ENCODE data around the gene DCUN1D3. TPM values are rescaled to one million over a fixed set of nuclear protein-coding genes. Genes with fewer than 3 reads are reported as not detected.
A peak's percentile ranks its signal among the peaks of the same experiment; 100 is the strongest.

The DCUN1D3 gene
- total RNA-seq, 1 experiment from 2014 or later: 16.1 TPM

- peaks cover 9% of the 10 kb centered on the region; the same call in 1 of the 2 replicates for H3K79me2 ChIP-seq (ENCODE audit: insufficient read depth, low read length)
- TF ChIP-seq, protein P1, sequence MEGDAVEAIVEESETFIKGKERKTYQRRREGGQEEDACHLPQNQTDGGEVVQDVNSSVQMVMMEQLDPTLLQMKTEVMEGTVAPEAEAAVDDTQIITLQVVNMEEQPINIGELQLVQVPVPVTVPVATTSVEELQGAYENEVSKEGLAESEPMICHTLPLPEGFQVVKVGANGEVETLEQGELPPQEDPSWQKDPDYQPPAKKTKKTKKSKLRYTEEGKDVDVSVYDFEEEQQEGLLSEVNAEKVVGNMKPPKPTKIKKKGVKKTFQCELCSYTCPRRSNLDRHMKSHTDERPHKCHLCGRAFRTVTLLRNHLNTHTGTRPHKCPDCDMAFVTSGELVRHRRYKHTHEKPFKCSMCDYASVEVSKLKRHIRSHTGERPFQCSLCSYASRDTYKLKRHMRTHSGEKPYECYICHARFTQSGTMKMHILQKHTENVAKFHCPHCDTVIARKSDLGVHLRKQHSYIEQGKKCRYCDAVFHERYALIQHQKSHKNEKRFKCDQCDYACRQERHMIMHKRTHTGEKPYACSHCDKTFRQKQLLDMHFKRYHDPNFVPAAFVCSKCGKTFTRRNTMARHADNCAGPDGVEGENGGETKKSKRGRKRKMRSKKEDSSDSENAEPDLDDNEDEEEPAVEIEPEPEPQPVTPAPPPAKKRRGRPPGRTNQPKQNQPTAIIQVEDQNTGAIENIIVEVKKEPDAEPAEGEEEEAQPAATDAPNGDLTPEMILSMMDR (conservative IDR thresholded peaks at IDR 0.05): no peak
- peaks cover 22 to 25% of the 10 kb centered on the region in 2 experiments for H3K4me1 Mint-ChIP-seq
These were observed 26.8 kb downstream of the DCUN1D3 start for GRCh38 chr16:20873331-20873730.

More at GRCh38 chr16:20873331-20873730, 26.8 kb downstream of the DCUN1D3 start:
- no peak overlapping the region for H2AFZ ChIP-seq (ENCODE audit: low read length)
- H2BK12ac ChIP-seq (ENCODE audit: insufficient read length, low read depth, low read length): no peak overlapping the region
- H4K91ac ChIP-seq (ENCODE audit: insufficient read length, low read depth, low read length): no peak overlapping the region
- Mint-ChIP-seq H3K9me3 (no peaks in the 10 kb centered on the region), H3K4me3 (no peak overlapping the region), H3K27ac (peak overlapping the region in 1 of 3 experiments; percentile 11; a peak in 1 of 7 replicates), H3K27me3 (ENCODE audit: low read depth) (no peaks in the 10 kb centered on the region), H3K36me3 (ENCODE audit: insufficient read depth in 1 of 3, low read depth in 3 of 3) (peaks cover 0 to 8% (median 0%) of the 10 kb centered on the region in 3 experiments; a peak in 3 of 7 replicates)
- no peak overlapping the region for H2BK5ac ChIP-seq (ENCODE audit: insufficient read length, low read length)
- H3K9ac ChIP-seq (ENCODE audit: extremely low read depth, insufficient read length, low read length): no peak overlapping the region
- no peak for DNase-seq
- no peak overlapping the region for H3K23ac ChIP-seq (ENCODE audit: insufficient read length, low read depth, low read length)
- H2BK20ac ChIP-seq (ENCODE audit: low read depth, low read length, poor library complexity, severe bottlenecking): no peak overlapping the region
- no peak overlapping the region for H3K4me2 ChIP-seq (ENCODE audit: insufficient read depth, insufficient read length, low read length)
- H3T11ph ChIP-seq (ENCODE audit: low read length): no peak overlapping the region
- no peaks in the 10 kb centered on the region for H3K27me3 ChIP-seq (ENCODE audit: insufficient read depth, low read length)
- H4K5ac ChIP-seq (ENCODE audit: insufficient read length, low read depth, low read length): no peak overlapping the region
- H4K8ac ChIP-seq (replicated peaks; ENCODE audit: insufficient read length, low read depth, low read length): no peak overlapping the region
- H4K20me1 ChIP-seq (ENCODE audit: control insufficient read depth, insufficient read depth, insufficient read length): no peaks in the 10 kb centered on the region
- H3K9me3 ChIP-seq (ENCODE audit: control insufficient read depth, low read depth, low read length): no peaks in the 10 kb centered on the region
- H3K27ac ChIP-seq (ENCODE audit: insufficient read length, low read depth, low read length): no peak overlapping the region
- no CpG with 5 or more reads among the region's 3 CpGs for WGBS (ENCODE audit: extremely low coverage, insufficient read length, low lambda C conversion rate)
- H3K23me2 ChIP-seq (ENCODE audit: insufficient read length, low read depth, low read length, poor library complexity, severe bottlenecking): no peaks in the 10 kb centered on the region
- no peak overlapping the region for H2AK5ac ChIP-seq (ENCODE audit: insufficient read length, low read length)
- no peak overlapping the region for H3K4ac ChIP-seq (ENCODE audit: low read depth, low read length)
- no peaks in the 10 kb centered on the region for H3K4me1 ChIP-seq (ENCODE audit: insufficient read depth, low read length)
- H3K79me1 ChIP-seq (ENCODE audit: insufficient read depth, low read depth, low read length, poor library complexity, severe bottlenecking): peaks cover 13% of the 10 kb centered on the region
- no peak overlapping the region for H2BK120ac ChIP-seq (ENCODE audit: low read depth, low read length, poor library complexity, severe bottlenecking)
- no peak overlapping the region for H2BK15ac ChIP-seq (ENCODE audit: low read depth, low read length)
- no peak overlapping the region for H3K18ac ChIP-seq (ENCODE audit: insufficient read length, low read depth, low read length)
- H3K14ac ChIP-seq (ENCODE audit: insufficient read depth, low read length): no peak overlapping the region
- no peak overlapping the region for H3K56ac ChIP-seq (ENCODE audit: insufficient read length, low read depth, low read length)
